HL-60 (cell line): ENCODE data around the gene SERPINA5.

Experiments used
- GABPA ChIP-seq: IDR thresholded peaks from 2 replicates; pipeline ENCODE4 v1.6.1; 2012; ENCODE audit warnings: low read depth
- POLR2AphosphoS5 ChIP-seq: IDR thresholded peaks from 2 replicates; pipeline ENCODE4 v1.6.1; 2012; ENCODE audit warnings: low read depth
- TF ChIP-seq, protein P1 (sequence below): IDR thresholded peaks from one replicate; pipeline ENCODE4 v1.5.1; 2011; ENCODE audit warnings: low read length, control low read depth, inconsistent platforms; ENCODE audit not compliant: insufficient read depth
- TF ChIP-seq, protein P2 (sequence below): IDR thresholded peaks from 2 replicates; pipeline ENCODE4 v1.6.1; 2012; ENCODE audit warnings: low read depth; ENCODE audit not compliant: insufficient replicate concordance

DNA sequence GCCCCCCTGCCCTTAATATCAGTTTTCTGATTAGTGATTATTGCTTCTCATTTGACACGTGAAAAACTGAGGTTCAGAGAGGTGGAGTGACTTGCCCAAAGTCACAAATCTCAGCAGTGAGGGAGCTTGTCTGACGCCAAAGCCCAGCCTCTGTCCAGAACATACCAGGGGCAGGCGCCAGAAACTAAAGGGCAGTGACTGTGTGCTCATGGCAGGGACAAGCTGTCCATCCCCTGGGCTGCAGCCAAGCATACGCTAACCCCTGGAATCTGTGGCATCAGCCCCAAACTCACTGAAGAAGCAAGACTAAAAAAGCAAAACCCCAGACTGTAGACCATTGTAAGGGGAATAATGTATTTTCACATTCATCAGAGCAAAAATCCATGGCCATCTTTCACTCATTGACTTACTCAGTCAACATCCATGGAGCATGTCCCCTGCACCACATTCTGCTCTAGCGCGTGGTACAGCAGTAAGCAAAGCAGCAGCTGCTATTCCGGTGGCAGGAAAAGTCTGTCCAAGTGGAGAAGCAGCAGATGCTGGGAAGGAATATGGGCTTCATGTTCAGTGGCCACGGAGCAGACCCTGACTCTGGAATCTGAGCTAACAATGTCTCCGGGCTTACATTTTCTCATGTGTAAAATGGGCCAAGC, 21.5 kb upstream of the SERPINA5 start:
- TF ChIP-seq, protein P1, sequence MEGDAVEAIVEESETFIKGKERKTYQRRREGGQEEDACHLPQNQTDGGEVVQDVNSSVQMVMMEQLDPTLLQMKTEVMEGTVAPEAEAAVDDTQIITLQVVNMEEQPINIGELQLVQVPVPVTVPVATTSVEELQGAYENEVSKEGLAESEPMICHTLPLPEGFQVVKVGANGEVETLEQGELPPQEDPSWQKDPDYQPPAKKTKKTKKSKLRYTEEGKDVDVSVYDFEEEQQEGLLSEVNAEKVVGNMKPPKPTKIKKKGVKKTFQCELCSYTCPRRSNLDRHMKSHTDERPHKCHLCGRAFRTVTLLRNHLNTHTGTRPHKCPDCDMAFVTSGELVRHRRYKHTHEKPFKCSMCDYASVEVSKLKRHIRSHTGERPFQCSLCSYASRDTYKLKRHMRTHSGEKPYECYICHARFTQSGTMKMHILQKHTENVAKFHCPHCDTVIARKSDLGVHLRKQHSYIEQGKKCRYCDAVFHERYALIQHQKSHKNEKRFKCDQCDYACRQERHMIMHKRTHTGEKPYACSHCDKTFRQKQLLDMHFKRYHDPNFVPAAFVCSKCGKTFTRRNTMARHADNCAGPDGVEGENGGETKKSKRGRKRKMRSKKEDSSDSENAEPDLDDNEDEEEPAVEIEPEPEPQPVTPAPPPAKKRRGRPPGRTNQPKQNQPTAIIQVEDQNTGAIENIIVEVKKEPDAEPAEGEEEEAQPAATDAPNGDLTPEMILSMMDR, result no peak
- TF ChIP-seq POLR2AphosphoS5, result no peak
- TF ChIP-seq, protein P2, sequence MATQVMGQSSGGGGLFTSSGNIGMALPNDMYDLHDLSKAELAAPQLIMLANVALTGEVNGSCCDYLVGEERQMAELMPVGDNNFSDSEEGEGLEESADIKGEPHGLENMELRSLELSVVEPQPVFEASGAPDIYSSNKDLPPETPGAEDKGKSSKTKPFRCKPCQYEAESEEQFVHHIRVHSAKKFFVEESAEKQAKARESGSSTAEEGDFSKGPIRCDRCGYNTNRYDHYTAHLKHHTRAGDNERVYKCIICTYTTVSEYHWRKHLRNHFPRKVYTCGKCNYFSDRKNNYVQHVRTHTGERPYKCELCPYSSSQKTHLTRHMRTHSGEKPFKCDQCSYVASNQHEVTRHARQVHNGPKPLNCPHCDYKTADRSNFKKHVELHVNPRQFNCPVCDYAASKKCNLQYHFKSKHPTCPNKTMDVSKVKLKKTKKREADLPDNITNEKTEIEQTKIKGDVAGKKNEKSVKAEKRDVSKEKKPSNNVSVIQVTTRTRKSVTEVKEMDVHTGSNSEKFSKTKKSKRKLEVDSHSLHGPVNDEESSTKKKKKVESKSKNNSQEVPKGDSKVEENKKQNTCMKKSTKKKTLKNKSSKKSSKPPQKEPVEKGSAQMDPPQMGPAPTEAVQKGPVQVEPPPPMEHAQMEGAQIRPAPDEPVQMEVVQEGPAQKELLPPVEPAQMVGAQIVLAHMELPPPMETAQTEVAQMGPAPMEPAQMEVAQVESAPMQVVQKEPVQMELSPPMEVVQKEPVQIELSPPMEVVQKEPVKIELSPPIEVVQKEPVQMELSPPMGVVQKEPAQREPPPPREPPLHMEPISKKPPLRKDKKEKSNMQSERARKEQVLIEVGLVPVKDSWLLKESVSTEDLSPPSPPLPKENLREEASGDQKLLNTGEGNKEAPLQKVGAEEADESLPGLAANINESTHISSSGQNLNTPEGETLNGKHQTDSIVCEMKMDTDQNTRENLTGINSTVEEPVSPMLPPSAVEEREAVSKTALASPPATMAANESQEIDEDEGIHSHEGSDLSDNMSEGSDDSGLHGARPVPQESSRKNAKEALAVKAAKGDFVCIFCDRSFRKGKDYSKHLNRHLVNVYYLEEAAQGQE, result no peak
- no peak for TF ChIP-seq GABPA
